SK-N-SH (cell line): Measurements from ENCODE around the gene NAV2. TPM values are rescaled to one million over a fixed set of nuclear protein-coding genes. Genes with fewer than 3 reads are reported as not detected.
A peak's percentile ranks its signal among the peaks of the same experiment; 100 is the strongest.

Experiments
- CTCF ChIA-PET: fragments of 300-600, 350-600 bp; formaldehyde crosslinking; extraction: SDS; loops from one replicate; lab custom pipeline; 2021; lab: Yijun Ruan, JAX
- POLR2A ChIA-PET: fragments of 350-600 bp; sonication (Branson Sonifier 250); formaldehyde crosslinking; extraction: SDS; loops from one replicate; lab custom pipeline; 2020; ENCODE audit warnings: antibody characterized with exemption, inconsistent platforms; lab: Yijun Ruan, JAX
- DNase-seq: peaks from one replicate; pipeline ENCODE4 v3.0.0; 2012
- H2AFZ ChIP-seq: fragments of 200-600 bp; sonication (generic); 2 replicates; pipeline ENCODE4 v1.8.1; 2016; ENCODE audit warnings: antibody characterized with exemption, mild to moderate bottlenecking, low read depth
- H3F3A ChIP-seq: fragments of 200-600 bp; sonication (generic); replicated peaks from 2 replicates; pipeline ENCODE3; 2016; ENCODE audit warnings: antibody characterized with exemption, mild to moderate bottlenecking; ENCODE audit not compliant: insufficient read depth
- H3K27ac ChIP-seq, 2 experiments: fragments of 200-500 bp in 1 of 2; fragments of 200-600 bp in 1 of 2; sonication (Bioruptor generic) in 1 of 2; sonication (generic), shearing (Covaris generic) in 1 of 2; 2 replicates each; pipeline versions ENCODE4 v1.5.1 to v1.6.1; 2014 to 2016; ENCODE audit warnings: low read depth in 2 of 2, inconsistent platforms in 1 of 2, low read length in 1 of 2, mild to moderate bottlenecking in 1 of 2, mixed read lengths in 1 of 2
- H3K27me3 ChIP-seq: fragments of 200-600 bp; sonication (generic), shearing (Covaris generic); 2 replicates; pipeline ENCODE4 v1.6.1; 2016; ENCODE audit warnings: mixed run types; ENCODE audit not compliant: insufficient read depth
- H3K36me3 ChIP-seq, 2 experiments: fragments of 200-500 bp in 1 of 2; fragments of 200-600 bp in 1 of 2; sonication (Bioruptor generic) in 1 of 2; sonication (generic) in 1 of 2; replicated peaks in 1 of 2; 2 replicates each; pipeline versions ENCODE3 to v1.5.1; 2014 to 2016; ENCODE audit warnings: low read length in 1 of 2, mild to moderate bottlenecking in 1 of 2; ENCODE audit not compliant: insufficient read depth in 2 of 2, control insufficient read depth in 1 of 2
- H3K4me1 ChIP-seq, 2 experiments: fragments of 200-500 bp in 1 of 2; fragments of 200-600 bp in 1 of 2; sonication (Bioruptor generic) in 1 of 2; sonication (generic), shearing (Covaris generic) in 1 of 2; 2 replicates each; pipeline versions ENCODE4 v1.5.1 to v1.6.1; 2014 to 2016; ENCODE audit warnings: low read depth in 1 of 2, low read length in 1 of 2, mixed run types in 1 of 2; ENCODE audit not compliant: insufficient read depth in 2 of 2, control insufficient read depth in 1 of 2
- H3K4me2 ChIP-seq: fragments of 200-600 bp; sonication (generic), shearing (Covaris generic); 2 replicates; pipeline ENCODE4 v1.6.1; 2017; ENCODE audit warnings: mixed run types
- H3K4me3 ChIP-seq, 2 experiments: fragments of 200-500 bp in 1 of 2; fragments of 200-600 bp in 1 of 2; sonication (Bioruptor generic) in 1 of 2; sonication (generic), shearing (Covaris generic) in 1 of 2; 2 replicates each; pipeline versions ENCODE4 v1.5.1 to v1.8.1; 2014 to 2016; ENCODE audit warnings: low read depth in 2 of 2, inconsistent platforms in 1 of 2, low read length in 1 of 2, mild to moderate bottlenecking in 1 of 2, mixed read lengths in 1 of 2, moderate library complexity in 1 of 2
- H3K79me2 ChIP-seq: fragments of 200-600 bp; sonication (generic); 2 replicates; pipeline ENCODE4 v1.8.1; 2017; ENCODE audit warnings: mild to moderate bottlenecking; ENCODE audit not compliant: insufficient read depth
- H3K9ac ChIP-seq: fragments of 200-600 bp; sonication (generic); 2 replicates; pipeline ENCODE4 v1.6.1; 2017; ENCODE audit warnings: mixed run types
- H3K9me2 ChIP-seq: fragments of 200-600 bp; sonication (generic); 2 replicates; pipeline ENCODE4 v1.6.1; 2017; ENCODE audit warnings: mixed run types
- H3K9me3 ChIP-seq: fragments of 200-600 bp; sonication (generic); 2 replicates; pipeline ENCODE4 v1.6.1; 2017; ENCODE audit warnings: mixed run types, mild to moderate bottlenecking, moderate library complexity
- H4K20me1 ChIP-seq: fragments of 200-600 bp; sonication (generic); 2 replicates; pipeline ENCODE4 v1.6.1; 2017; ENCODE audit warnings: mild to moderate bottlenecking, mixed run types; ENCODE audit not compliant: insufficient read depth
- CHD2 ChIP-seq: fragments of 150-350 bp; IDR thresholded peaks from 2 replicates; pipeline ENCODE4 v1.6.1; 2018; ENCODE audit warnings: low read length; ENCODE audit not compliant: partially characterized antibody
- FOSL2 ChIP-seq: IDR thresholded peaks from 2 replicates; pipeline ENCODE4 v1.4.0; 2012; ENCODE audit warnings: low read depth, mild to moderate bottlenecking, moderate library complexity, borderline replicate concordance
- JUND ChIP-seq: IDR thresholded peaks from 2 replicates; pipeline ENCODE4 v1.4.0; 2012
- MXI1 ChIP-seq: IDR thresholded peaks from 2 replicates; pipeline ENCODE4 v1.6.1; 2012; ENCODE audit warnings: mild to moderate bottlenecking, low read depth, low read length, improper control_type of control experiment
- NRF1 ChIP-seq: IDR thresholded peaks from 2 replicates; pipeline ENCODE4 v1.6.1; 2012; ENCODE audit warnings: low read depth, mild to moderate bottlenecking, low read length
- RAD21 ChIP-seq: IDR thresholded peaks from 2 replicates; pipeline ENCODE4 v1.6.1; 2012; ENCODE audit warnings: mild to moderate bottlenecking, low read length
- RFX5 ChIP-seq: IDR thresholded peaks from 2 replicates; pipeline ENCODE4 v1.6.1; 2012; ENCODE audit warnings: mild to moderate bottlenecking, improper control_type of control experiment, low read length
- SIN3A ChIP-seq: IDR thresholded peaks from 2 replicates; pipeline ENCODE4 v1.6.1; 2012; ENCODE audit warnings: low read depth, mild to moderate bottlenecking, low read length, moderate library complexity, borderline replicate concordance
- SMC3 ChIP-seq: IDR thresholded peaks from 2 replicates; pipeline ENCODE4 v1.6.1; 2012; ENCODE audit warnings: low read depth, low read length, improper control_type of control experiment
- TAF1 ChIP-seq: IDR thresholded peaks from 2 replicates; pipeline ENCODE4 v1.6.1; 2012; ENCODE audit warnings: low read depth, mild to moderate bottlenecking, low read length, moderate library complexity, borderline replicate concordance
- TEAD4 ChIP-seq: IDR thresholded peaks from 2 replicates; pipeline ENCODE4 v1.4.0; 2012; ENCODE audit warnings: mild to moderate bottlenecking, borderline replicate concordance; ENCODE audit not compliant: insufficient read depth
- YY1 ChIP-seq: IDR thresholded peaks from 2 replicates; pipeline ENCODE4 v1.4.0; 2012; ENCODE audit warnings: low read depth, mild to moderate bottlenecking
- WGBS: methylation state at CpG from one replicate; pipeline ENCODE4 v1.1.6; 2017; ENCODE audit warnings: low lambda C conversion rate; 5-methylcytosine and 5-hydroxymethylcytosine counted together
- polyA plus RNA-seq, 3 experiments: library from polyadenylated mRNA; depleted of rRNA; stranded (reverse); fragments of >200 nt; gene quantifications; 2 replicates each; pipeline ENCODE4 v1.2.3, GENCODE V29; 2012
- TF ChIP-seq, protein P1 (sequence below): IDR thresholded peaks from 2 replicates; pipeline ENCODE4 v1.6.1; 2012; ENCODE audit warnings: mild to moderate bottlenecking, low read depth, low read length, moderate library complexity
- TF ChIP-seq, protein P2 (sequence below): fragments of 200-600 bp; sonication (generic); IDR thresholded peaks from 2 replicates; pipeline ENCODE4 v1.6.1; 2017; ENCODE audit warnings: antibody characterized with exemption, mild to moderate bottlenecking, moderate library complexity
- TF ChIP-seq, protein P3 (sequence below): fragments of 150-350 bp; IDR thresholded peaks from 2 replicates; pipeline ENCODE4 v1.6.1; 2016; ENCODE audit warnings: mild to moderate bottlenecking, low read depth, low read length
- TF ChIP-seq, protein P4 (sequence below): IDR thresholded peaks from 2 replicates; pipeline ENCODE4; 2012
- TF ChIP-seq, protein P5 (sequence below): IDR thresholded peaks from 2 replicates; pipeline ENCODE4 v1.4.0; 2012; ENCODE audit warnings: low read depth

The NAV2 gene
- polyA plus RNA-seq, 1 of the 3 experiments (the other 2 are of a cell fraction) = 26.2 TPM

DNA sequence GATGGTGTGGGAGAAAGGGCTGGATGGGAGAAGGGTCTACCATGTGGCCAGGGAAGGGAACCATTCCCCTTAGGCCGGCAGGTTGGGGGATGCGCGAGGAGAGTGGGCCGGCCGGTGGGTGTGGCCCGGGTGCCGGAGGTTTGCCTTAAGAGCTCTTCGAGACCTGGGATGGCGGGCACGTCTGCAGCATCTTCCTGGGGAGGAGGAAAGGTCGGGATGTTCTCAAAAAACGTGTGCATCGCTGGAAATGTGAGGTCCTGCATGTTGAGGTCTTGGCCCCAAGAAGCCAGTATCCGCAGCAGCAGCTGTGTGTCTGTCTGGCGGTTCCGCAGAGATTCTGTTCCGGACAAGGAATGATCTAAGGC lies 1.4 kb downstream of the NAV2 start:
- POLR2A ChIA-PET = interaction anchor here (1.1 to 2.4 kb wide), 10 partner anchors 9 to 154 kb away, joined by 3 to 22 read pairs (median 8); no protein-coding TSS in a partner anchor

DNA sequence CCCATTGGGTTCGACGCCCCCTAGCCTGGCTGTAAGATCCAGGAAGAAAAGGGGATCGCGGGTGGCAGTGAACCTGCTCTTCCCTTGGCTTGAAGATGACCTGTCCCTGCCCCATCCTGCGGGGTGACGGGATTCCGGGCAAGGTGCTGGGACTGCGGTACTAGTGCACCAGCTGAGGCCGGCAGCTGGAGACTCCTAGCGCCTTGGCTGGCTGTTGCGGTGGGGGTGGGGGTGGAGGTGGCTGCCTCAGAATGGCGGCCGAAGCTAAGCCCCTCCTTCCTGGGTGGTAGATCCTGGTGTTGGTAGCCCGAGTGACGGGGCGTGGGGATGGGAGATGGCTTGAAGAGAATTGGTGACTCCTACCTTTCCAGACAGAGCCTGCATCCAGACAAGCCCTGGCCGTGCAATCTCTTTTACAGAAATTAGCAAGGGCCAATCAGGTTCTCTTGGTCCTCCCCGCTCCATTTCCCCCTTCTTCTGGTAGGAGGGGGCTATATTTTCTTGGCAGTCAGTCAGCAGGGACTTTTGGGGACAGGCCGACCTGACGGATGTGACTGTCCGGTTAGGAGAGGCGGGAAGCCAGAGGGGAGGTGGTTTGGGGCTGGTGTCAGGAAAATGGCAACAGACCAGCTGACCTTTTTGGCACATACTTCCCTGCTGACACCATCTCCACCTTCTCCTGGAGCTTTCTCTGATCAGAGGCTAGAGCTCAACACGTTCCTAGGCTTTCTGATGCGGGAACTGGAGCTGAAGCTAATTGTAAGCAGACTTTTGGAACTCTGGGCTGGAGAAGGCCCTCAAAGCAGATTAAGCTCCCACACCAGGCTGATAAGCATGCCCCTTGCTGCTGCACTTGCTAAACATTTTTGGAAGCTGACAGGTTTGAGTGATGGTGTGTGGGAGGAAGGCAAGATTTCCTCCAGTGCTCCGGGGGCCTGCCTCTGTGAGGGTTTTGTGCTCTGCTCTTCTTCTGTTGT lies 2.0 kb downstream of the NAV2 start:
- peak overlapping the region; percentile 90 for H3K4me2 ChIP-seq
- H3K27me3 ChIP-seq = no peaks in the 10 kb centered on the region
- peaks cover 8 to 65% of the 10 kb centered on the region in 2 experiments for H3K4me1 ChIP-seq
- WGBS = 10% methylated on average over 17 of the region's 25 CpGs
- CTCF ChIA-PET = interaction anchor here (0.6 to 10.8 kb wide), 17 partner anchors 9 to 632 kb away, joined by 3 to 91 read pairs (median 3); no protein-coding TSS in a partner anchor
- no peaks in the 10 kb centered on the region for H3K9me2 ChIP-seq
- POLR2A ChIA-PET = interaction anchor here (0.6 to 2.4 kb wide), 14 partner anchors 9 to 155 kb away, joined by 3 to 22 read pairs (median 6); no protein-coding TSS in a partner anchor
- peak overlapping the region; percentile 87 for H3K9ac ChIP-seq
- H3K36me3 ChIP-seq = peaks cover 0 to 11% of the 10 kb centered on the region in 2 experiments
- no peak overlapping the region for H2AFZ ChIP-seq
- no peaks in the 10 kb centered on the region for H3K9me3 ChIP-seq
- peak overlapping the region; percentile 80 for H3K4me3 ChIP-seq
- peaks cover 52% of the 10 kb centered on the region for H4K20me1 ChIP-seq
- DNase-seq = peak; percentile 76
- peaks cover 88% of the 10 kb centered on the region for H3K79me2 ChIP-seq
- peak overlapping the region; percentile 91 to 99 for H3K27ac ChIP-seq
- peaks cover 18% of the 10 kb centered on the region for H3F3A ChIP-seq
- TF ChIP-seq, protein P1, sequence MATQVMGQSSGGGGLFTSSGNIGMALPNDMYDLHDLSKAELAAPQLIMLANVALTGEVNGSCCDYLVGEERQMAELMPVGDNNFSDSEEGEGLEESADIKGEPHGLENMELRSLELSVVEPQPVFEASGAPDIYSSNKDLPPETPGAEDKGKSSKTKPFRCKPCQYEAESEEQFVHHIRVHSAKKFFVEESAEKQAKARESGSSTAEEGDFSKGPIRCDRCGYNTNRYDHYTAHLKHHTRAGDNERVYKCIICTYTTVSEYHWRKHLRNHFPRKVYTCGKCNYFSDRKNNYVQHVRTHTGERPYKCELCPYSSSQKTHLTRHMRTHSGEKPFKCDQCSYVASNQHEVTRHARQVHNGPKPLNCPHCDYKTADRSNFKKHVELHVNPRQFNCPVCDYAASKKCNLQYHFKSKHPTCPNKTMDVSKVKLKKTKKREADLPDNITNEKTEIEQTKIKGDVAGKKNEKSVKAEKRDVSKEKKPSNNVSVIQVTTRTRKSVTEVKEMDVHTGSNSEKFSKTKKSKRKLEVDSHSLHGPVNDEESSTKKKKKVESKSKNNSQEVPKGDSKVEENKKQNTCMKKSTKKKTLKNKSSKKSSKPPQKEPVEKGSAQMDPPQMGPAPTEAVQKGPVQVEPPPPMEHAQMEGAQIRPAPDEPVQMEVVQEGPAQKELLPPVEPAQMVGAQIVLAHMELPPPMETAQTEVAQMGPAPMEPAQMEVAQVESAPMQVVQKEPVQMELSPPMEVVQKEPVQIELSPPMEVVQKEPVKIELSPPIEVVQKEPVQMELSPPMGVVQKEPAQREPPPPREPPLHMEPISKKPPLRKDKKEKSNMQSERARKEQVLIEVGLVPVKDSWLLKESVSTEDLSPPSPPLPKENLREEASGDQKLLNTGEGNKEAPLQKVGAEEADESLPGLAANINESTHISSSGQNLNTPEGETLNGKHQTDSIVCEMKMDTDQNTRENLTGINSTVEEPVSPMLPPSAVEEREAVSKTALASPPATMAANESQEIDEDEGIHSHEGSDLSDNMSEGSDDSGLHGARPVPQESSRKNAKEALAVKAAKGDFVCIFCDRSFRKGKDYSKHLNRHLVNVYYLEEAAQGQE = no peak
- TF ChIP-seq, protein P2, sequence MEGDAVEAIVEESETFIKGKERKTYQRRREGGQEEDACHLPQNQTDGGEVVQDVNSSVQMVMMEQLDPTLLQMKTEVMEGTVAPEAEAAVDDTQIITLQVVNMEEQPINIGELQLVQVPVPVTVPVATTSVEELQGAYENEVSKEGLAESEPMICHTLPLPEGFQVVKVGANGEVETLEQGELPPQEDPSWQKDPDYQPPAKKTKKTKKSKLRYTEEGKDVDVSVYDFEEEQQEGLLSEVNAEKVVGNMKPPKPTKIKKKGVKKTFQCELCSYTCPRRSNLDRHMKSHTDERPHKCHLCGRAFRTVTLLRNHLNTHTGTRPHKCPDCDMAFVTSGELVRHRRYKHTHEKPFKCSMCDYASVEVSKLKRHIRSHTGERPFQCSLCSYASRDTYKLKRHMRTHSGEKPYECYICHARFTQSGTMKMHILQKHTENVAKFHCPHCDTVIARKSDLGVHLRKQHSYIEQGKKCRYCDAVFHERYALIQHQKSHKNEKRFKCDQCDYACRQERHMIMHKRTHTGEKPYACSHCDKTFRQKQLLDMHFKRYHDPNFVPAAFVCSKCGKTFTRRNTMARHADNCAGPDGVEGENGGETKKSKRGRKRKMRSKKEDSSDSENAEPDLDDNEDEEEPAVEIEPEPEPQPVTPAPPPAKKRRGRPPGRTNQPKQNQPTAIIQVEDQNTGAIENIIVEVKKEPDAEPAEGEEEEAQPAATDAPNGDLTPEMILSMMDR = no peak
- TF ChIP-seq NRF1 (no peak), FOSL2 (no peak), SIN3A (peak; percentile 53; the same call in 1 of the 2 replicates), MXI1 (peak; percentile 88), SMC3 (no peak; the same call in 1 of the 2 replicates), YY1 (0 out of 2 replicates have a peak, but pooled peaks have one; percentile 41), CHD2 (peak; percentile 30)
- TF ChIP-seq, protein P3, sequence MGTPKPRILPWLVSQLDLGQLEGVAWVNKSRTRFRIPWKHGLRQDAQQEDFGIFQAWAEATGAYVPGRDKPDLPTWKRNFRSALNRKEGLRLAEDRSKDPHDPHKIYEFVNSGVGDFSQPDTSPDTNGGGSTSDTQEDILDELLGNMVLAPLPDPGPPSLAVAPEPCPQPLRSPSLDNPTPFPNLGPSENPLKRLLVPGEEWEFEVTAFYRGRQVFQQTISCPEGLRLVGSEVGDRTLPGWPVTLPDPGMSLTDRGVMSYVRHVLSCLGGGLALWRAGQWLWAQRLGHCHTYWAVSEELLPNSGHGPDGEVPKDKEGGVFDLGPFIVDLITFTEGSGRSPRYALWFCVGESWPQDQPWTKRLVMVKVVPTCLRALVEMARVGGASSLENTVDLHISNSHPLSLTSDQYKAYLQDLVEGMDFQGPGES = no peak
- TF ChIP-seq, protein P4, sequence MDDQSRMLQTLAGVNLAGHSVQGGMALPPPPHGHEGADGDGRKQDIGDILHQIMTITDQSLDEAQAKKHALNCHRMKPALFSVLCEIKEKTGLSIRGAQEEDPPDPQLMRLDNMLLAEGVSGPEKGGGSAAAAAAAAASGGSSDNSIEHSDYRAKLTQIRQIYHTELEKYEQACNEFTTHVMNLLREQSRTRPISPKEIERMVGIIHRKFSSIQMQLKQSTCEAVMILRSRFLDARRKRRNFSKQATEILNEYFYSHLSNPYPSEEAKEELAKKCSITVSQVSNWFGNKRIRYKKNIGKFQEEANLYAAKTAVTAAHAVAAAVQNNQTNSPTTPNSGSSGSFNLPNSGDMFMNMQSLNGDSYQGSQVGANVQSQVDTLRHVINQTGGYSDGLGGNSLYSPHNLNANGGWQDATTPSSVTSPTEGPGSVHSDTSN = no peak; the same call in 1 of the 2 replicates

More for the DNA sequence above, 1.4 kb downstream of the NAV2 start:
- H2AFZ ChIP-seq = no peak overlapping the region
- H3K9me2 ChIP-seq = no peaks in the 10 kb centered on the region
- H3F3A ChIP-seq = peaks cover 18% of the 10 kb centered on the region
- H3K36me3 ChIP-seq = peaks cover 0 to 8% of the 10 kb centered on the region in 2 experiments
- H3K27ac ChIP-seq = peak overlapping the region; percentile 91 to 99
- H3K79me2 ChIP-seq = peaks cover 88% of the 10 kb centered on the region
- H3K4me3 ChIP-seq = peak overlapping the region; percentile 80
- no peaks in the 10 kb centered on the region for H3K27me3 ChIP-seq
- CTCF ChIA-PET = interaction anchor here (1.0 to 10.8 kb wide), 15 partner anchors 10 to 190 kb away, joined by 3 to 91 read pairs (median 3); no protein-coding TSS in a partner anchor
- H4K20me1 ChIP-seq = peaks cover 45% of the 10 kb centered on the region
- H3K4me1 ChIP-seq = peaks cover 8 to 58% of the 10 kb centered on the region in 2 experiments
- 0 out of 2 replicates have a peak, but pooled peaks have one; percentile 7 for TF ChIP-seq RAD21
- TF ChIP-seq RFX5 = no peak
- TF ChIP-seq TAF1 = 0 out of 2 replicates have a peak, but pooled peaks have one; percentile 8
- TF ChIP-seq, protein P5, sequence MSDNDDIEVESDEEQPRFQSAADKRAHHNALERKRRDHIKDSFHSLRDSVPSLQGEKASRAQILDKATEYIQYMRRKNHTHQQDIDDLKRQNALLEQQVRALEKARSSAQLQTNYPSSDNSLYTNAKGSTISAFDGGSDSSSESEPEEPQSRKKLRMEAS = peak; percentile 42; the same call in 1 of the 2 replicates
- TF ChIP-seq TEAD4 = no peak
- TF ChIP-seq JUND = no peak
- no peak for TF ChIP-seq FOSL2
- TF ChIP-seq, all 33 proteins: peak for 3
- Histone ChIP-seq H3K9me3 (no peaks in the 10 kb centered on the region), H3K4me2 (peak overlapping the region; percentile 90), H3K9ac (peak overlapping the region; percentile 87)
- peak; percentile 59 for DNase-seq
- WGBS = 5% methylated on average over 7 of the region's 17 CpGs
